SU-DHL-6 (cell line): Measurements from ENCODE around the gene IL21R.

Source experiments
- H2AFZ ChIP-seq: fragments of 200-600 bp; sonication (generic); 2 replicates; pipeline ENCODE4 v1.6.1; 2014; ENCODE audit warnings: low read depth, mild to moderate bottlenecking, moderate library complexity, mixed read lengths, antibody characterized with exemption, low read length; ENCODE audit not compliant: severe bottlenecking
- H3F3A ChIP-seq: fragments of 200-600 bp; shearing (Covaris generic); 2 replicates; pipeline ENCODE4 v1.6.0; 2016; ENCODE audit warnings: antibody characterized with exemption, mild to moderate bottlenecking; ENCODE audit not compliant: insufficient read depth
- H3K27ac ChIP-seq: fragments of 200-600 bp; sonication (generic); 2 replicates; pipeline ENCODE4 v1.5.1; 2016; ENCODE audit warnings: low read depth, mild to moderate bottlenecking, low read length, moderate library complexity, mixed read lengths
- H3K27me3 ChIP-seq: fragments of 200-600 bp; sonication (generic), shearing (Covaris generic); 2 replicates; pipeline ENCODE4 v1.6.0; 2014; ENCODE audit warnings: mild to moderate bottlenecking, low read length
- H3K36me3 ChIP-seq: fragments of 200-600 bp; sonication (generic); 2 replicates; pipeline ENCODE4 v1.6.1; 2014; ENCODE audit warnings: mild to moderate bottlenecking, low read length, mixed read lengths
- H3K4me2 ChIP-seq: fragments of 300-600, 200-600 bp; shearing (Covaris generic), sonication (generic); 2 replicates; pipeline ENCODE4 v1.6.0; 2014; ENCODE audit warnings: low read length, low read depth, mild to moderate bottlenecking; ENCODE audit not compliant: poor library complexity, severe bottlenecking
- H3K4me3 ChIP-seq: fragments of 200-600 bp; sonication (generic); 2 replicates; pipeline ENCODE4 v1.5.1; 2014; ENCODE audit warnings: antibody characterized with exemption, low read length, mild to moderate bottlenecking, mixed read lengths; ENCODE audit not compliant: insufficient read depth, poor library complexity, severe bottlenecking
- H3K79me2 ChIP-seq: fragments of 200-600 bp; sonication (generic); 2 replicates; pipeline ENCODE4 v1.6.1; 2014; ENCODE audit warnings: mild to moderate bottlenecking, low read length, moderate library complexity; ENCODE audit not compliant: insufficient read depth
- H3K9ac ChIP-seq: fragments of 200-600 bp; sonication (generic); 2 replicates; pipeline ENCODE4 v1.7.0; 2014; ENCODE audit warnings: mild to moderate bottlenecking, low read length
- H3K9me2 ChIP-seq: fragments of 200-600 bp; sonication (generic); replicated peaks from 2 replicates; pipeline ENCODE4 v1.6.1; 2014; ENCODE audit warnings: low read length; ENCODE audit not compliant: insufficient read depth
- H3K9me3 ChIP-seq: fragments of 200-600 bp; sonication (generic); 2 replicates; pipeline ENCODE4 v1.6.1; 2014; ENCODE audit warnings: low read length, mixed read lengths; ENCODE audit not compliant: insufficient read depth
- H4K20me1 ChIP-seq: fragments of 200-600 bp; sonication (generic); 2 replicates; pipeline ENCODE4 v1.6.1; 2014; ENCODE audit warnings: low read depth, mild to moderate bottlenecking, antibody characterized with exemption, low read length, moderate library complexity, mixed read lengths
- EZH2phosphoT487 ChIP-seq: fragments of 200-600 bp; sonication (generic), shearing (Covaris generic); conservative IDR thresholded peaks from 2 replicates; pipeline ENCODE4 v1.6.1; 2018; ENCODE audit warnings: mild to moderate bottlenecking, antibody characterized with exemption, low read length, moderate library complexity, mixed read lengths
- TF ChIP-seq, protein P1 (sequence below): fragments of 200-600 bp; sonication (generic); IDR thresholded peaks from one replicate; pipeline ENCODE4 v1.5.1; 2017; ENCODE audit warnings: antibody characterized with exemption, mild to moderate bottlenecking, low read length, moderate library complexity; ENCODE audit not compliant: insufficient read depth, poor library complexity, severe bottlenecking

IL21R gene

DNA sequence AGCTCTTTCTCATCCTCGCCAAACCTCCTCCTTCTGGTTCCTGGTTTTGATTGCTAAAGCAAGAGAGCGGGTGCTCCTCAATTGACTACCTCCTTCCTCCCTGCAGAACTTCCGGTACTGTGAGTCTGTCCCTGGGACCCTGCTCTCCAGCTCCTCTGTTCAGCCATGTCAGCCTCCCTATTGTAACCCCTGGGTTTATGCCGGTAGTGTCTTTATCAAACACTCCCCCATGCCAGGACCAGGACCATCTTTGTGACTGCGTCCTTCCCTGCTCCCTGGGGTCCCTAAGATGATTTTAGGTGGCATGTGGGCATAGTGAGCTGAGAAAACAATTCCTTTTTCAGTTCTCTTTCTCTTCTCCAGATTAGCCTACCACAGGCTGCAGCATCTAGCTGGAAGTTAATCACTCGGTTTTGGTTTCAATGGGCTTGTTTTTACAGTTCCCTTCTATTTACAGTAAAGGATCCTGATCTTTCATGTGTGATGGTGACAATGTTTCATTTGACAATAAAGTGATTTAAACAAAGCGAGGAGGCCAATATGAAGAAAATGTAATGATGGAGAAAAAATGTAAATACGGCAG lies 27.7 kb upstream of the IL21R start:
- no peak overlapping the region for H3K9ac ChIP-seq
- no peaks in the 10 kb centered on the region for H3K27me3 ChIP-seq
- TF ChIP-seq, protein P1, sequence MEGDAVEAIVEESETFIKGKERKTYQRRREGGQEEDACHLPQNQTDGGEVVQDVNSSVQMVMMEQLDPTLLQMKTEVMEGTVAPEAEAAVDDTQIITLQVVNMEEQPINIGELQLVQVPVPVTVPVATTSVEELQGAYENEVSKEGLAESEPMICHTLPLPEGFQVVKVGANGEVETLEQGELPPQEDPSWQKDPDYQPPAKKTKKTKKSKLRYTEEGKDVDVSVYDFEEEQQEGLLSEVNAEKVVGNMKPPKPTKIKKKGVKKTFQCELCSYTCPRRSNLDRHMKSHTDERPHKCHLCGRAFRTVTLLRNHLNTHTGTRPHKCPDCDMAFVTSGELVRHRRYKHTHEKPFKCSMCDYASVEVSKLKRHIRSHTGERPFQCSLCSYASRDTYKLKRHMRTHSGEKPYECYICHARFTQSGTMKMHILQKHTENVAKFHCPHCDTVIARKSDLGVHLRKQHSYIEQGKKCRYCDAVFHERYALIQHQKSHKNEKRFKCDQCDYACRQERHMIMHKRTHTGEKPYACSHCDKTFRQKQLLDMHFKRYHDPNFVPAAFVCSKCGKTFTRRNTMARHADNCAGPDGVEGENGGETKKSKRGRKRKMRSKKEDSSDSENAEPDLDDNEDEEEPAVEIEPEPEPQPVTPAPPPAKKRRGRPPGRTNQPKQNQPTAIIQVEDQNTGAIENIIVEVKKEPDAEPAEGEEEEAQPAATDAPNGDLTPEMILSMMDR, result no peak
- TF ChIP-seq EZH2phosphoT487, result no peak
- H4K20me1 ChIP-seq, result no peaks in the 10 kb centered on the region
- H3K79me2 ChIP-seq, result no peaks in the 10 kb centered on the region
- H3K4me2 ChIP-seq, result no peak overlapping the region
- no peak overlapping the region for H3K27ac ChIP-seq
- no peaks in the 10 kb centered on the region for H3K9me3 ChIP-seq
- no peak overlapping the region for H3K4me3 ChIP-seq
- no peak overlapping the region for H2AFZ ChIP-seq
- H3F3A ChIP-seq, result no peaks in the 10 kb centered on the region
- no peaks in the 10 kb centered on the region for H3K36me3 ChIP-seq
- H3K9me2 ChIP-seq, result no peaks in the 10 kb centered on the region

DNA sequence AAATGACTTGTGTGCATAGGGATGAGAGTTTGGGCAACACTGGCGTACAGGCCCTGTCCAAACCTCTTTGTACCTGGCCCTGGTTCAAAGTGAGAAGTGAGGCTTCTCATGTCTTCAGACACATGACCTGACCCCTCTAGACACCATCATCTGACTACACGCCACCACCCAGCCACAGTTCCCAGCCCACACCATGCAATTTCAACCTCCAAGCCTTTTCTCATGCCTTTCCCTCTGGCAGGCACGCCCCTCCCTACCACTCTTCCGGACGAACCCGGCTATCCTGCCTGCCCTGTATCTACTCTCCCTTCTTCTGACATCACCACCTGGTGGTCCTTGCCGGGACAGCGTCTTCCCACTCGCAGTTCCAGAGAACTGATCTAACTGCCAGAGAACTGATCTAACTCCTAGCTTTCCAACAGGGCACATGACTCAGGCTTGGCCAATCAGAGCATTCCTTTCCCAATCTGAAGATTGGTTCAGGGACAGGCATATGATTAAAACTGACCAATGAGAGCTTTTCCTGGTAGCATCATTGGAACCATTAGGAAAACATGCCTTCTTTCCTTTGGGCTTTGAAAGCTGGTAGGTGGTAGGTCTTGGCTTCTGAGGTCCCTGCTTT lies 27.1 kb upstream of the IL21R start:
- Histone ChIP-seq H3F3A (no peaks in the 10 kb centered on the region), H3K9ac (no peak overlapping the region), H4K20me1 (no peaks in the 10 kb centered on the region), H3K9me3 (no peaks in the 10 kb centered on the region), H2AFZ (peak overlapping the region; percentile 17), H3K79me2 (no peaks in the 10 kb centered on the region), H3K9me2 (no peaks in the 10 kb centered on the region), H3K27me3 (no peaks in the 10 kb centered on the region), H3K27ac (no peak overlapping the region), H3K4me3 (no peak overlapping the region), H3K36me3 (no peaks in the 10 kb centered on the region), H3K4me2 (peak overlapping the region; percentile 1)
- TF ChIP-seq EZH2phosphoT487, result no peak
- TF ChIP-seq, protein P1, result peak; percentile 49

DNA sequence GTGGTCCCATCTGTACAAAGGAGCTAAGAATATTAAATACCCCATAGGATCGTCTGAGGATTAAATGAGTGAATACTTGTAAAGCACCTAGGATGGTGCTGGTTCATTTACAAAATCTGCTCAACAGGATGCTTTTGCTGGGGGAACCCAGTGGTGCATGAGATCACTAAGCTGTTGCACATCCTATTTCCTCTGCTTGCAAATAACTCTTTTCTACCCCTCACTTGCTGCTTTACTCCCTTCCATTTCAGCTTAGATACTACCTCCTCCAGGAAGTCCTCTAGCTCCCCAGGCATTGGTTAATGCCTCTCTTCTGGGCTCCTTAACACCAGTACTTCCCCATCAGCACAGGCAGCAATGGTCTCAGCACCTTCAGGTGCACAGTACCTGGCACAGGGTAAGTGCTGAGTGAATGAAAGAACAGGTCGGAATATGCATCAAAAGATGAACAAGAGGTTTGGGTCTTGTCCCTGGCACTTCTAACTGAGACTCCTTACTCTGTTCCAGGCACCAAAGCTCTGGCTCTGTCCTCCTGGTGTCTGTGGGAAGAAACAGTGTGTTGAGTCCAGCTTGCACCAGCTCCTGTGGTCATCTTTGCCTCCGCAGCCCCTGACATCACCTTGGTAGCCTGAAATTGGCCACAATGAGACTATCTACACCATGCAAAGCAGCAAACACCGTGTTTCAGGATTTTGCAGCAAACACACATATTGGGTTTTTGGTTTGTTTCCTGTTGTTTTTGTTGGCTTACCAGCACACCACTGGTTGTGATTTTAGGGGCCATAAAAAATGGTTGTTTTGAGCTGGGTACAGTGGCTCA lies 24.1 kb upstream of the IL21R start:
- Histone ChIP-seq H2AFZ (no peak overlapping the region), H3K4me3 (no peak overlapping the region), H3F3A (no peaks in the 10 kb centered on the region), H3K79me2 (no peaks in the 10 kb centered on the region), H3K27me3 (no peaks in the 10 kb centered on the region), H4K20me1 (no peaks in the 10 kb centered on the region), H3K9me2 (no peaks in the 10 kb centered on the region), H3K27ac (no peak overlapping the region), H3K9me3 (no peaks in the 10 kb centered on the region), H3K4me2 (peak overlapping the region; percentile 16), H3K36me3 (no peaks in the 10 kb centered on the region), H3K9ac (no peak overlapping the region)
- no peak for TF ChIP-seq EZH2phosphoT487
- TF ChIP-seq, protein P1, result no peak
